HEK293T (cell line): Measurements from ENCODE around the gene ATAD1.

Experiments used
- CTCF ChIA-PET: fragments of 350-600 bp; formaldehyde crosslinking; extraction: SDS; loops from one replicate; lab custom pipeline; 2021; ENCODE audit warnings: antibody characterized with exemption, inconsistent platforms; lab: Yijun Ruan, JAX
- POLR2A ChIA-PET: fragments of 350-600 bp; formaldehyde crosslinking; extraction: SDS; loops from one replicate; lab custom pipeline; 2020; ENCODE audit warnings: antibody characterized with exemption, inconsistent platforms; lab: Yijun Ruan, JAX
- DNase-seq: peaks from one replicate; pipeline ENCODE4 v3.0.0; 2012; ENCODE audit warnings: mixed read lengths; ENCODE audit errors: extremely low spot score
- ARNT ChIP-seq: fragments of 450-650 bp; IDR thresholded peaks from 2 replicates; pipeline ENCODE4 v1.6.1; 2017; ENCODE audit warnings: mild to moderate bottlenecking
- BHLHE40 ChIP-seq: fragments of 450-650 bp; IDR thresholded peaks from 2 replicates; pipeline ENCODE4 v1.6.1; 2016; ENCODE audit warnings: mild to moderate bottlenecking, moderate library complexity, borderline replicate concordance
- CTBP1 ChIP-seq: fragments of 450-650 bp; IDR thresholded peaks from 2 replicates; pipeline ENCODE4 v1.6.1; 2016; ENCODE audit warnings: borderline replicate concordance
- ELF4 ChIP-seq: fragments of 450-650 bp; IDR thresholded peaks from 2 replicates; pipeline ENCODE4 v1.6.1; 2017; ENCODE audit warnings: antibody characterized with exemption
- FOXA1 ChIP-seq: fragments of 450-650 bp; IDR thresholded peaks from 2 replicates; pipeline ENCODE4 v1.6.1; 2016; ENCODE audit warnings: mild to moderate bottlenecking
- FOXK2 ChIP-seq: fragments of 450-650 bp; IDR thresholded peaks from 2 replicates; pipeline ENCODE4 v1.6.1; 2016; ENCODE audit warnings: mild to moderate bottlenecking
- FOXM1 ChIP-seq: fragments of 450-650 bp; IDR thresholded peaks from 2 replicates; pipeline ENCODE4 v1.6.1; 2017; ENCODE audit warnings: mild to moderate bottlenecking, borderline replicate concordance
- HDGF ChIP-seq: fragments of 450-650 bp; IDR thresholded peaks from 2 replicates; pipeline ENCODE4 v1.6.1; 2017; ENCODE audit warnings: antibody characterized with exemption, borderline replicate concordance
- L3MBTL2 ChIP-seq: fragments of 450-650 bp; conservative IDR thresholded peaks from 2 replicates; pipeline ENCODE4 v1.6.1; 2016; ENCODE audit warnings: mild to moderate bottlenecking
- LEF1 ChIP-seq: fragments of 450-650 bp; IDR thresholded peaks from 2 replicates; pipeline ENCODE4 v1.6.1; 2017; ENCODE audit warnings: mild to moderate bottlenecking, borderline replicate concordance
- NFRKB ChIP-seq: fragments of 450-650 bp; IDR thresholded peaks from 2 replicates; pipeline ENCODE4 v1.6.1; 2016; ENCODE audit warnings: mild to moderate bottlenecking, moderate library complexity
- PKNOX1 ChIP-seq: fragments of 450-650 bp; IDR thresholded peaks from 2 replicates; pipeline ENCODE4 v1.6.1; 2016
- SP1 ChIP-seq: fragments of 450-650 bp; IDR thresholded peaks from 2 replicates; pipeline ENCODE4 v1.6.1; 2017
- SUZ12 ChIP-seq: fragments of 450-650 bp; IDR thresholded peaks from 2 replicates; pipeline ENCODE4 v1.6.1; 2016; ENCODE audit warnings: mild to moderate bottlenecking
- TARDBP ChIP-seq: fragments of 450-650 bp; IDR thresholded peaks from 2 replicates; pipeline ENCODE4 v1.6.1; 2016
- ZNF384 ChIP-seq: fragments of 450-650 bp; IDR thresholded peaks from 2 replicates; pipeline ENCODE4 v1.6.1; 2016

The ATAD1 gene

GRCh38 chr10:87760195-87760905 is 57.7 kb downstream of the ATAD1 start:
- DNase-seq = no peak
- TF ChIP-seq FOXA1 (no peak), LEF1 (no peak), SP1 (no peak), BHLHE40 (no peak), CTBP1 (no peak), ARNT (no peak), FOXK2 (no peak), L3MBTL2 (no peak), SUZ12 (no peak), ZNF384 (no peak), NFRKB (no peak), PKNOX1 (no peak), HDGF (no peak), FOXM1 (no peak), TARDBP (no peak), ELF4 (no peak)
- ChIA-PET POLR2A (interaction anchor here (0.9 to 1.3 kb wide), 2 partner anchors 58 to 102 kb away, joined by 3 read pairs; partner anchors contain the start of gene ATAD1), CTCF (interaction anchor here (0.6 to 1.3 kb wide), 2 partner anchors 11 to 258 kb away, joined by 4 read pairs; no protein-coding TSS in a partner anchor)

GRCh38 chr10:87759551-87759950 is 58.5 kb downstream of the ATAD1 start:
- no peak for TF ChIP-seq ARNT
- TF ChIP-seq CTBP1 = no peak
- POLR2A ChIA-PET = no interaction called here
- DNase-seq = no peak
- CTCF ChIA-PET = interaction anchor here (0.6 kb wide), 1 partner anchor 259 kb away, joined by 4 read pairs; no protein-coding TSS in a partner anchor

- TF ChIP-seq HDGF = no peak
- CTCF ChIA-PET = interaction anchor here (1.3 kb wide), 1 partner anchor 23 kb away, joined by 4 read pairs; no protein-coding TSS in a partner anchor
- DNase-seq = no peak
- POLR2A ChIA-PET = no interaction called here
Measured at GRCh38 chr10:87757685-87758084, 60.3 kb downstream of the ATAD1 start.

DNA sequence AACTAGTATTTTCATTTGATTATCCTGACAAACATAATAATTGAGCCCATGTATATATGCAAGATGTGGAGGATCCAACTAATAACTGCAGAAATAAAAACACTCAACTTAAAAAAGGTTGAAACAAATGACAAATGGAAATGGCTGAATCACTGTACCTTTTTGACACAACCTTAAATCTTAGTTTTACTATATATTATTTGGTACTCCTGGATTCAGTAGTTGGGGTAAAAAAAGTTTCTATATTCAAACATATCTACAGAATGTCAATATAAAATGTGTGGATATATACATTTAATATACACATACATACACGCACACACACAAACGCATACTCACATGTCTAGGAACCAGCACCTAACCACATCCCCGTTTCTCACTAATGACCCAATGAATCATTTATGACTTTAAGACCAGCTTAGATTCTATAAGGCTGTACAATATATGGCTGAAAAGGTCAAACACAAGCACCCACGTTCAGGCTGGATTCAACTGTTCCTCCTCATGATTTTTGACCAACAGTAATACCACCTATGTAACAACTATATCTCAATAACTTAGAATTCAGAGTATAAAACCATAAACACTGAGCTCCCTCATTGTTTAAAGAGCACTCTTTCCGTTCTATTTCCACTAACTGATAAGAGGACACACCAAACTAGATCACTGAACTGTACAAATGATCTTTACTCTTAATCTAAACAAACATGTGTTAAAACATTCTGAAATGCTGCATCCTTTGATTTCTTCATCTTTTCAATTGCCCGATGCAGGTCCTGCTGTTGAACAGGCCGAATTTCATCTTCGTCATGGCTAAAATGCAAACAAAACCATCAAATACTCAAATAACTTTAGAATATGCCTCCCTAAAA is 63.8 kb downstream of the ATAD1 start:
- ChIA-PET CTCF (no interaction called here), POLR2A (no interaction called here)
- DNase-seq = no peak
- TF ChIP-seq ZNF384 (no peak), SP1 (no peak), TARDBP (no peak), FOXA1 (no peak), BHLHE40 (no peak), ARNT (no peak), CTBP1 (no peak), FOXM1 (no peak), HDGF (no peak), FOXK2 (no peak), L3MBTL2 (no peak), LEF1 (no peak), ELF4 (no peak), SUZ12 (no peak), PKNOX1 (no peak), NFRKB (no peak)

- ChIA-PET POLR2A (no interaction called here), CTCF (no interaction called here)
- TF ChIP-seq FOXA1 = no peak
- TF ChIP-seq LEF1 = no peak
- TF ChIP-seq L3MBTL2 = no peak
- no peak for TF ChIP-seq TARDBP
- no peak for TF ChIP-seq HDGF
- no peak for TF ChIP-seq NFRKB
- no peak for TF ChIP-seq ELF4
- TF ChIP-seq SP1 = no peak
- no peak for TF ChIP-seq CTBP1
- TF ChIP-seq PKNOX1 = no peak
- TF ChIP-seq SUZ12 = no peak
- no peak for TF ChIP-seq ARNT
- no peak for TF ChIP-seq FOXM1
- TF ChIP-seq ZNF384 = no peak
- TF ChIP-seq FOXK2 = no peak
- TF ChIP-seq BHLHE40 = no peak
- no peak for DNase-seq
Measured at GRCh38 chr10:87752566-87752965, 65.5 kb downstream of the ATAD1 start.
